Endothelial cell (in vitro differentiated cells): Measurements from ENCODE around the gene SKAP1. TPM values are rescaled to one million over a fixed set of nuclear protein-coding genes. Genes with fewer than 3 reads are reported as not detected.
A peak's percentile ranks its signal among the peaks of the same experiment; 100 is the strongest.
"Not testable (repeated sequence)": the region's sequence is repeated elsewhere in the genome, so short reads cannot be mapped to it uniquely, and the experiment has no call there.

Experiments used
- DNase-seq: peaks from one replicate; pipeline ENCODE4 v3.0.0; 2021; ENCODE audit warnings: low spot score
- H3K27ac Mint-ChIP-seq: one replicate; pipeline ENCODE4 v1.8.0; 2021; ENCODE audit warnings: mixed read lengths, inconsistent platforms; ENCODE audit not compliant: unreplicated experiment
- H3K27me3 Mint-ChIP-seq: one replicate; pipeline ENCODE4 v1.8.0; 2021; ENCODE audit warnings: mild to moderate bottlenecking, moderate library complexity, mixed read lengths, inconsistent platforms; ENCODE audit not compliant: unreplicated experiment
- H3K36me3 Mint-ChIP-seq: one replicate; pipeline ENCODE4 v1.8.0; 2021; ENCODE audit warnings: mild to moderate bottlenecking, low read depth, mixed read lengths, inconsistent platforms; ENCODE audit not compliant: unreplicated experiment
- H3K4me1 Mint-ChIP-seq: one replicate; pipeline ENCODE4 v1.8.0; 2021; ENCODE audit warnings: mild to moderate bottlenecking, mixed read lengths, inconsistent platforms; ENCODE audit not compliant: unreplicated experiment
- H3K4me3 Mint-ChIP-seq: one replicate; pipeline ENCODE4 v1.8.0; 2021; ENCODE audit warnings: mild to moderate bottlenecking, mixed read lengths, inconsistent platforms; ENCODE audit not compliant: unreplicated experiment
- H3K9me3 Mint-ChIP-seq: one replicate; pipeline ENCODE4 v1.8.0; 2021; ENCODE audit warnings: mixed read lengths, inconsistent platforms; ENCODE audit not compliant: unreplicated experiment
- CTCF ChIP-seq: fragments of 200-600 bp; sonication (generic); IDR thresholded peaks from one replicate; pipeline ENCODE4 v1.5.0; 2021; ENCODE audit warnings: antibody characterized with exemption; ENCODE audit not compliant: unreplicated experiment
- total RNA-seq: library from RNA; stranded (reverse); fragmentation: NEBNext Ultra II Directional; extraction: Animal tissue kit (Norgen Biotek cat#: 25700); gene quantifications from one replicate; pipeline ENCODE4 v1.2.1, GENCODE V29; 2021; ENCODE audit not compliant: unreplicated experiment

The SKAP1 gene
- total RNA-seq, 1 donor from 2014 or later = 2.1 TPM

GRCh38 chr17:48251950-48252349 is 178.1 kb downstream of the SKAP1 start:
- no peaks in the 10 kb centered on the region for H3K27me3 Mint-ChIP-seq

GRCh38 chr17:48250949-48251348 is 179.1 kb downstream of the SKAP1 start:
- no peak overlapping the region for H3K4me3 Mint-ChIP-seq
- TF ChIP-seq CTCF = no peak
- peaks cover 2% of the 10 kb centered on the region for H3K27me3 Mint-ChIP-seq
- H3K9me3 Mint-ChIP-seq = no peaks in the 10 kb centered on the region
- no peaks in the 10 kb centered on the region for H3K36me3 Mint-ChIP-seq
- no peak for DNase-seq
- H3K27ac Mint-ChIP-seq = no peak overlapping the region
- peaks cover 30% of the 10 kb centered on the region for H3K4me1 Mint-ChIP-seq

More at GRCh38 chr17:48251950-48252349, 178.1 kb downstream of the SKAP1 start:
- DNase-seq = no peak
- TF ChIP-seq CTCF = no peak
- no peak overlapping the region for H3K4me3 Mint-ChIP-seq
- no peaks in the 10 kb centered on the region for H3K36me3 Mint-ChIP-seq
- no peaks in the 10 kb centered on the region for H3K9me3 Mint-ChIP-seq
- H3K27ac Mint-ChIP-seq = no peak overlapping the region
- peaks cover 22% of the 10 kb centered on the region for H3K4me1 Mint-ChIP-seq

GRCh38 chr17:48250059-48250458 is 180.0 kb downstream of the SKAP1 start:
- H3K4me3 Mint-ChIP-seq, H3K27me3 Mint-ChIP-seq, H3K27ac Mint-ChIP-seq, H3K9me3 Mint-ChIP-seq, H3K36me3 Mint-ChIP-seq, DNase-seq: not testable (repeated sequence)
- H3K4me1 Mint-ChIP-seq = peaks cover 35% of the 10 kb centered on the region

- H3K9me3 Mint-ChIP-seq = no peaks in the 10 kb centered on the region
- H3K4me3 Mint-ChIP-seq = no peak overlapping the region
- H3K4me1 Mint-ChIP-seq = peaks cover 46% of the 10 kb centered on the region
- no peaks in the 10 kb centered on the region for H3K36me3 Mint-ChIP-seq
- TF ChIP-seq CTCF = no peak
- peaks cover 2% of the 10 kb centered on the region for H3K27me3 Mint-ChIP-seq
- no peak overlapping the region for H3K27ac Mint-ChIP-seq
- DNase-seq = no peak
Observed at GRCh38 chr17:48247603-48248002, 182.4 kb downstream of the SKAP1 start.

- H3K27me3 Mint-ChIP-seq = peaks cover 2% of the 10 kb centered on the region
- H3K9me3 Mint-ChIP-seq = no peaks in the 10 kb centered on the region
- no peak for DNase-seq
- H3K27ac Mint-ChIP-seq = no peak overlapping the region
- no peaks in the 10 kb centered on the region for H3K36me3 Mint-ChIP-seq
- TF ChIP-seq CTCF = no peak
- no peak overlapping the region for H3K4me3 Mint-ChIP-seq
- peaks cover 49% of the 10 kb centered on the region for H3K4me1 Mint-ChIP-seq
Observed at GRCh38 chr17:48247038-48247437, 183.0 kb downstream of the SKAP1 start.

- TF ChIP-seq CTCF = no peak
- H3K27me3 Mint-ChIP-seq = peaks cover 2% of the 10 kb centered on the region
- no peak overlapping the region for H3K27ac Mint-ChIP-seq
Observed at GRCh38 chr17:48246612-48247011, 183.4 kb downstream of the SKAP1 start.

GRCh38 chr17:48245465-48246033 is 184.5 kb downstream of the SKAP1 start:
- Mint-ChIP-seq H3K4me1 (peaks cover 57% of the 10 kb centered on the region), H3K27ac (peak overlapping the region; percentile 98)
- not testable (repeated sequence) for H3K9me3 Mint-ChIP-seq, H3K36me3 Mint-ChIP-seq, H3K4me3 Mint-ChIP-seq, H3K27me3 Mint-ChIP-seq, DNase-seq

More at GRCh38 chr17:48246612-48247011, 183.4 kb downstream of the SKAP1 start:
- Mint-ChIP-seq H3K4me3 (no peak overlapping the region), H3K36me3 (no peaks in the 10 kb centered on the region), H3K4me1 (peaks cover 51% of the 10 kb centered on the region), H3K9me3 (no peaks in the 10 kb centered on the region)
- DNase-seq = no peak
